ENCODE measurements around the gene PIEZO1.

GRCh38 chr16:88747588-88748301, 37.3 kb downstream of the PIEZO1 start:
- TF ChIP-seq CTCF (IDR thresholded peaks at IDR 0.05): peak; percentile 72
- TF ChIP-seq ZFX (IDR thresholded peaks at IDR 0.05; ENCODE audit: borderline replicate concordance): no peak

Measured in 22Rv1 (cell line).